B cell (primary cell): ENCODE data around the gene DTNBP1. TPM values are rescaled to one million over a fixed set of nuclear protein-coding genes. Genes with fewer than 3 reads are reported as not detected.

Experiments used
- ATAC-seq: fragments of 200-7000 bp; cut with Tn5 transposase; one replicate; pipeline ENCODE4 v1.10.0; 2021; ENCODE audit warnings: low read depth, mild to moderate bottlenecking, moderate number of reproducible peaks, moderate library complexity
- CTCF ChIA-PET: fragments of 350-600 bp; sonication (Branson Sonifier 250); formaldehyde crosslinking; loops from one replicate; lab custom pipeline; 2021; ENCODE audit warnings: antibody characterized with exemption, inconsistent platforms; lab: Charles Lee
- POLR2A ChIA-PET: fragments of 350-600 bp; sonication (Branson Sonifier 250); formaldehyde crosslinking; loops from one replicate; lab custom pipeline; 2021; ENCODE audit warnings: antibody characterized with exemption; lab: Charles Lee
- DNase-seq: peaks from one replicate; pipeline ENCODE4 v3.0.0; 2013
- H2AFZ ChIP-seq: 2 replicates; pipeline ENCODE4 v1.6.1; 2012; ENCODE audit warnings: mild to moderate bottlenecking, low read depth, low read length; ENCODE audit not compliant: insufficient read depth, poor library complexity, severe bottlenecking
- H3K27ac ChIP-seq, 2 donors: 1 replicate in 1 of 2; 2 replicates in 1 of 2; pipeline ENCODE4 v1.5.1; 2012 to 2013; ENCODE audit warnings: low read length in 2 of 2, mild to moderate bottlenecking in 2 of 2, moderate library complexity in 1 of 2
- H3K27me3 ChIP-seq, 4 experiments: fragments of 200-600 bp in 1 of 4; sonication (generic) in 1 of 4; replicated peaks in 1 of 4; 1 replicate in 2 of 4; 2 replicates in 2 of 4; pipeline versions ENCODE4 v1.6.1 to v1.7.0; 2013 to 2016; ENCODE audit warnings: low read length in 3 of 4, mild to moderate bottlenecking in 2 of 4, mixed read lengths in 1 of 4, moderate library complexity in 1 of 4; ENCODE audit not compliant: insufficient read depth in 4 of 4, control insufficient read depth in 3 of 4; ENCODE audit errors: control extremely low read depth in 1 of 4
- H3K36me3 ChIP-seq, 2 experiments: replicated peaks in 1 of 2; 1 replicate in 1 of 2; 2 replicates in 1 of 2; pipeline versions ENCODE4 v1.6.1 to v1.7.1; 2013; ENCODE audit warnings: low read length in 1 of 2; ENCODE audit not compliant: insufficient read depth in 2 of 2, control insufficient read depth in 1 of 2; ENCODE audit errors: control extremely low read depth in 1 of 2, extremely low read depth in 1 of 2
- H3K4me1 ChIP-seq, 2 donors: fragments of 200-600 bp in 1 of 2; sonication (generic) in 1 of 2; 1 replicate in 1 of 2; 2 replicates in 1 of 2; pipeline versions ENCODE4 v1.5.1 to v1.6.1; 2013 to 2017; ENCODE audit warnings: low read length in 2 of 2; ENCODE audit not compliant: control insufficient read depth in 2 of 2, insufficient read depth in 2 of 2
- H3K4me2 ChIP-seq: replicated peaks from 2 replicates; pipeline ENCODE3; 2012; ENCODE audit warnings: mild to moderate bottlenecking, low read depth, low read length; ENCODE audit not compliant: poor library complexity, severe bottlenecking
- H3K4me3 ChIP-seq, 5 experiments: fragments of 200-600 bp in 1 of 5; sonication (generic) in 1 of 5; 1 replicate in 3 of 5; 2 replicates in 2 of 5; pipeline versions ENCODE4 v1.5.1 to v1.7.0; 2011 to 2016; ENCODE audit warnings: low read length in 4 of 5, mild to moderate bottlenecking in 4 of 5, low read depth in 2 of 5, control low read depth in 1 of 5, moderate library complexity in 1 of 5; ENCODE audit not compliant: insufficient read depth in 1 of 5; ENCODE audit errors: control extremely low read depth in 1 of 5, extremely low read depth in 1 of 5
- H3K79me2 ChIP-seq: fragments of 200-600 bp; sonication (generic); one replicate; pipeline ENCODE4 v1.6.0; 2016; ENCODE audit warnings: low read length; ENCODE audit not compliant: control insufficient read depth, insufficient read depth
- H3K9ac ChIP-seq: fragments of 200-600 bp; sonication (generic); 2 replicates; pipeline ENCODE4 v1.6.1; 2017; ENCODE audit warnings: mild to moderate bottlenecking, low read length, moderate library complexity
- H3K9me3 ChIP-seq, 3 donors: one replicate each; pipeline versions ENCODE4 v1.6.1 to v1.7.1; 2013; ENCODE audit warnings: low read length in 2 of 3; ENCODE audit not compliant: control insufficient read depth in 2 of 3, insufficient read depth in 1 of 3; ENCODE audit errors: control extremely low read depth in 1 of 3
- H4K20me1 ChIP-seq: 2 replicates; pipeline ENCODE4 v1.6.0; 2012; ENCODE audit warnings: mild to moderate bottlenecking, low read length; ENCODE audit not compliant: insufficient read depth, control insufficient read depth, poor library complexity, severe bottlenecking
- H3K27ac Mint-ChIP-seq: one replicate; pipeline ENCODE4 v1.8.0; 2021; ENCODE audit warnings: mixed read lengths
- H3K27me3 Mint-ChIP-seq: one replicate; pipeline ENCODE4 v1.8.0; 2021; ENCODE audit warnings: mixed read lengths
- H3K4me1 Mint-ChIP-seq: one replicate; pipeline ENCODE4 v1.8.0; 2021; ENCODE audit warnings: mixed read lengths
- H3K4me3 Mint-ChIP-seq: one replicate; pipeline ENCODE4 v1.8.0; 2021; ENCODE audit warnings: mixed read lengths
- H3K9me3 Mint-ChIP-seq: one replicate; pipeline ENCODE4 v1.8.0; 2022; ENCODE audit warnings: mixed read lengths; ENCODE audit not compliant: insufficient read depth
- CTCF ChIP-seq: fragments of 200-600 bp; IDR thresholded peaks from one replicate; pipeline ENCODE4 v1.8.0; 2022; ENCODE audit warnings: antibody characterized with exemption, mild to moderate bottlenecking
- EZH2 ChIP-seq: IDR thresholded peaks from 2 replicates; pipeline ENCODE4 v1.6.1; 2012; ENCODE audit warnings: borderline replicate concordance, low read depth, mild to moderate bottlenecking, moderate library complexity, low read length; ENCODE audit not compliant: insufficient read depth, poor library complexity, severe bottlenecking
- WGBS: methylation state at CpG from one replicate; pipeline ENCODE4 v1.1.5; 2013; ENCODE audit warnings: missing lambda C conversion rate; ENCODE audit not compliant: insufficient coverage; 5-methylcytosine and 5-hydroxymethylcytosine counted together
- intact Hi-C: fragments of 100-400 bp; cut with micrococcal nuclease; formaldehyde crosslinking; loops from one replicate; pipeline ENCODE4 v1.10.0; 2022
- polyA plus RNA-seq: library from polyadenylated mRNA; depleted of rRNA; stranded (reverse); fragments of >200 nt; gene quantifications from 2 replicates; pipeline ENCODE4 v1.2.3, GENCODE V29; 2012
- total RNA-seq, 2 donors: library from RNA; stranded (reverse); fragments of 120-200 nt in 1 of 2; gene quantifications; 1 replicate in 1 of 2; 2 replicates in 1 of 2; pipeline versions ENCODE4 v1.2.3 to v1.2.4, GENCODE V29; 2013 to 2022

The DTNBP1 gene
- total and polyA plus RNA-seq, 2 donors (not counting 1 experiment from before 2014, with no cell fraction given): 31.4 to 73.0 TPM

GRCh38 chr6:15705981-15706380, 43.2 kb upstream of the DTNBP1 start:
- no peak for ATAC-seq
- Histone ChIP-seq H3K27me3 (peaks cover 0 to 6% (median 0%) of the 10 kb centered on the region in 4 experiments), H3K4me1 (no peaks in the 10 kb centered on the region), H3K36me3 (no peaks in the 10 kb centered on the region), H3K4me3 (no peak overlapping the region), H4K20me1 (no peaks in the 10 kb centered on the region), H3K4me2 (no peak overlapping the region), H2AFZ (no peak overlapping the region), H3K9me3 (peaks cover 0 to 11% (median 1%) of the 10 kb centered on the region in 3 donors), H3K79me2 (no peaks in the 10 kb centered on the region), H3K9ac (no peak overlapping the region), H3K27ac (no peak overlapping the region)
- DNase-seq: no peak
- ChIA-PET POLR2A (no interaction called here), CTCF (interaction anchor here (0.7 kb wide), 1 partner anchor 14 kb away, joined by 3 read pairs; no protein-coding TSS in a partner anchor)
- peaks cover 15% of the 10 kb centered on the region for H3K27me3 Mint-ChIP-seq
- H3K27ac Mint-ChIP-seq: no peak overlapping the region
- no peaks in the 10 kb centered on the region for H3K4me1 Mint-ChIP-seq
- no peak for TF ChIP-seq EZH2
- TF ChIP-seq CTCF: no peak
- intact Hi-C loops: no loop called here
- 0% methylated on average over 1 of the region's 3 CpGs for WGBS
- peaks cover 5% of the 10 kb centered on the region for H3K9me3 Mint-ChIP-seq
- no peak overlapping the region for H3K4me3 Mint-ChIP-seq

GRCh38 chr6:15698471-15698870, 35.6 kb upstream of the DTNBP1 start:
- TF ChIP-seq EZH2: no peak
- no peak for TF ChIP-seq CTCF
- Mint-ChIP-seq H3K9me3 (peaks cover 2% of the 10 kb centered on the region), H3K27ac (no peak overlapping the region), H3K27me3 (peaks cover 8% of the 10 kb centered on the region), H3K4me3 (no peak overlapping the region), H3K4me1 (peaks cover 1% of the 10 kb centered on the region)
- ATAC-seq (no peak), DNase-seq (no peak)
- H3K36me3 ChIP-seq: no peaks in the 10 kb centered on the region
- H4K20me1 ChIP-seq: no peaks in the 10 kb centered on the region
- CTCF ChIA-PET: interaction anchor here (7.6 to 7.8 kb wide), 2 partner anchors 484 to 506 kb away, joined by 152 to 176 read pairs; no protein-coding TSS in a partner anchor
- peaks cover 0 to 3% (median 0%) of the 10 kb centered on the region in 4 experiments for H3K27me3 ChIP-seq
- no peaks in the 10 kb centered on the region for H3K79me2 ChIP-seq
- 63% methylated on average over 1 of the region's 1 CpG for WGBS
- no peak overlapping the region for H2AFZ ChIP-seq
- H3K4me2 ChIP-seq: no peak overlapping the region
- H3K4me3 ChIP-seq: no peak overlapping the region
- no peaks in the 10 kb centered on the region for H3K4me1 ChIP-seq
- POLR2A ChIA-PET: no interaction called here
- no peak overlapping the region for H3K27ac ChIP-seq
- intact Hi-C loops: no loop called here
- H3K9me3 ChIP-seq: peaks cover 0 to 5% (median 1%) of the 10 kb centered on the region in 3 donors
- no peak overlapping the region for H3K9ac ChIP-seq
